Neural cell (in vitro differentiated cells): ENCODE measurements around the gene ADNP2.

Source experiments
- EZH2 ChIP-seq: fragments of 200-600, 300-800 bp; shearing (Covaris generic), sonication (generic); IDR thresholded peaks from 2 replicates; pipeline ENCODE4 v1.6.1; 2014; ENCODE audit warnings: antibody characterized with exemption, low read length, borderline replicate concordance, mild to moderate bottlenecking; ENCODE audit not compliant: insufficient read depth, poor library complexity, severe bottlenecking
- RAD21 ChIP-seq: fragments of 450-650 bp; conservative IDR thresholded peaks from 2 replicates; pipeline ENCODE4 v1.6.1; 2014; ENCODE audit warnings: antibody characterized with exemption, mild to moderate bottlenecking, moderate library complexity
- TF ChIP-seq, protein P1 (sequence below): fragments of 450-650 bp; IDR thresholded peaks from 2 replicates; pipeline ENCODE4 v1.5.1; 2014; ENCODE audit warnings: antibody characterized with exemption, mild to moderate bottlenecking, moderate library complexity; ENCODE audit not compliant: poor library complexity, severe bottlenecking

GRCh38 chr18:80059945-80060344, 49.1 kb upstream of the ADNP2 start:
- TF ChIP-seq RAD21 = no peak
- TF ChIP-seq, protein P1, sequence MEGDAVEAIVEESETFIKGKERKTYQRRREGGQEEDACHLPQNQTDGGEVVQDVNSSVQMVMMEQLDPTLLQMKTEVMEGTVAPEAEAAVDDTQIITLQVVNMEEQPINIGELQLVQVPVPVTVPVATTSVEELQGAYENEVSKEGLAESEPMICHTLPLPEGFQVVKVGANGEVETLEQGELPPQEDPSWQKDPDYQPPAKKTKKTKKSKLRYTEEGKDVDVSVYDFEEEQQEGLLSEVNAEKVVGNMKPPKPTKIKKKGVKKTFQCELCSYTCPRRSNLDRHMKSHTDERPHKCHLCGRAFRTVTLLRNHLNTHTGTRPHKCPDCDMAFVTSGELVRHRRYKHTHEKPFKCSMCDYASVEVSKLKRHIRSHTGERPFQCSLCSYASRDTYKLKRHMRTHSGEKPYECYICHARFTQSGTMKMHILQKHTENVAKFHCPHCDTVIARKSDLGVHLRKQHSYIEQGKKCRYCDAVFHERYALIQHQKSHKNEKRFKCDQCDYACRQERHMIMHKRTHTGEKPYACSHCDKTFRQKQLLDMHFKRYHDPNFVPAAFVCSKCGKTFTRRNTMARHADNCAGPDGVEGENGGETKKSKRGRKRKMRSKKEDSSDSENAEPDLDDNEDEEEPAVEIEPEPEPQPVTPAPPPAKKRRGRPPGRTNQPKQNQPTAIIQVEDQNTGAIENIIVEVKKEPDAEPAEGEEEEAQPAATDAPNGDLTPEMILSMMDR = no peak
- no peak for TF ChIP-seq EZH2
